Measurements from ENCODE around the gene CLDN16.

Gene CLDN16

DNA sequence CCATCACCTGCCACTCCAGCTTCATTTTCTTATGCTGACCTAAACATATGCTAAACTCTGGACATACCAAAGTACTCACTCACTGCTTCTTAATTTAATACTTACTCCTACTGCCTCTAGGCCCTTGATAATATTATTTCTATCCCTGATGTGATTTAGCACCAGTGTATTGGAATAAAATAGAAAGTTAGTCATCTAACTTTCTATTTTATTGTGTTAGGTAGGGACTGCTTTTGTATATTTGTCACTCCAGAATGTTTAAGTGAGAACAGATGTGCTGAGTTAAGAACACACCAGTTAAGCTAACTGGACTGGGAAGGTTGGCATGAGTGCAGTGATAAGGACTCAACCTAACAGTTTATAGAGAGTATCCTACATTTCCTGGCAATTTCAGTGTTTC is 6.5 kb upstream of the CLDN16 start:
- Histone ChIP-seq H3K27me3 (ENCODE audit: control insufficient read depth, insufficient read depth, low read length) (no peaks in the 10 kb centered on the region), H3K4me3 (ENCODE audit: low read depth, low read length) (no peak overlapping the region), H3K9me3 (ENCODE audit: control insufficient read depth, insufficient read depth, low read length) (no peaks in the 10 kb centered on the region), H3K36me3 (ENCODE audit: control insufficient read depth, insufficient read depth, low read length) (no peaks in the 10 kb centered on the region), H3K4me1 (ENCODE audit: control insufficient read depth, insufficient read depth, low read length) (peaks cover 4% of the 10 kb centered on the region), H3K9ac (ENCODE audit: low read depth, low read length) (no peak overlapping the region)

- no peaks in the 10 kb centered on the region for H3K4me1 ChIP-seq (ENCODE audit: control insufficient read depth, insufficient read depth, low read length)
- H3K4me3 ChIP-seq (ENCODE audit: low read depth, low read length): no peak overlapping the region
- no peaks in the 10 kb centered on the region for H3K9me3 ChIP-seq (ENCODE audit: control insufficient read depth, insufficient read depth, low read length)
- no peak overlapping the region for H3K9ac ChIP-seq (ENCODE audit: low read depth, low read length)
- H3K36me3 ChIP-seq (ENCODE audit: control insufficient read depth, insufficient read depth, low read length): no peaks in the 10 kb centered on the region
- no peaks in the 10 kb centered on the region for H3K27me3 ChIP-seq (ENCODE audit: control insufficient read depth, insufficient read depth, low read length)
Measured at GRCh38 chr3:190382082-190382481, 5.9 kb upstream of the CLDN16 start.

GRCh38 chr3:190384309-190384756 is 3.6 kb upstream of the CLDN16 start:
- no peak overlapping the region for H3K4me3 ChIP-seq (ENCODE audit: low read depth, low read length)
- H3K9ac ChIP-seq (ENCODE audit: low read depth, low read length): no peak overlapping the region
- no peaks in the 10 kb centered on the region for H3K27me3 ChIP-seq (ENCODE audit: control insufficient read depth, insufficient read depth, low read length)
- no peaks in the 10 kb centered on the region for H3K9me3 ChIP-seq (ENCODE audit: control insufficient read depth, insufficient read depth, low read length)
- no peaks in the 10 kb centered on the region for H3K36me3 ChIP-seq (ENCODE audit: control insufficient read depth, insufficient read depth, low read length)
- no peaks in the 10 kb centered on the region for H3K4me1 ChIP-seq (ENCODE audit: control insufficient read depth, insufficient read depth, low read length)

- Histone ChIP-seq H3K9ac (ENCODE audit: low read depth, low read length) (no peak overlapping the region), H3K36me3 (ENCODE audit: control insufficient read depth, insufficient read depth, low read length) (no peaks in the 10 kb centered on the region), H3K27me3 (ENCODE audit: control insufficient read depth, insufficient read depth, low read length) (no peaks in the 10 kb centered on the region), H3K4me1 (ENCODE audit: control insufficient read depth, insufficient read depth, low read length) (no peaks in the 10 kb centered on the region), H3K9me3 (ENCODE audit: control insufficient read depth, insufficient read depth, low read length) (no peaks in the 10 kb centered on the region), H3K4me3 (ENCODE audit: low read depth, low read length) (no peak overlapping the region)
Measured at GRCh38 chr3:190385731-190386688, 2.0 kb upstream of the CLDN16 start.

- Histone ChIP-seq H3K27me3 (ENCODE audit: control insufficient read depth, insufficient read depth, low read length) (no peaks in the 10 kb centered on the region), H3K4me1 (ENCODE audit: control insufficient read depth, insufficient read depth, low read length) (no peaks in the 10 kb centered on the region), H3K9ac (ENCODE audit: low read depth, low read length) (no peak overlapping the region), H3K36me3 (ENCODE audit: control insufficient read depth, insufficient read depth, low read length) (no peaks in the 10 kb centered on the region), H3K9me3 (ENCODE audit: control insufficient read depth, insufficient read depth, low read length) (no peaks in the 10 kb centered on the region), H3K4me3 (ENCODE audit: low read depth, low read length) (no peak overlapping the region)
Measured at GRCh38 chr3:190388703-190389102, 740 bp downstream of the CLDN16 start.

GRCh38 chr3:190396001-190396400 is 8.0 kb downstream of the CLDN16 start:
- Histone ChIP-seq H3K4me3 (ENCODE audit: low read depth, low read length) (no peak overlapping the region), H3K9me3 (ENCODE audit: control insufficient read depth, insufficient read depth, low read length) (no peaks in the 10 kb centered on the region), H3K9ac (ENCODE audit: low read depth, low read length) (no peak overlapping the region), H3K36me3 (ENCODE audit: control insufficient read depth, insufficient read depth, low read length) (no peaks in the 10 kb centered on the region), H3K4me1 (ENCODE audit: control insufficient read depth, insufficient read depth, low read length) (no peaks in the 10 kb centered on the region), H3K27me3 (ENCODE audit: control insufficient read depth, insufficient read depth, low read length) (no peaks in the 10 kb centered on the region)

DNA sequence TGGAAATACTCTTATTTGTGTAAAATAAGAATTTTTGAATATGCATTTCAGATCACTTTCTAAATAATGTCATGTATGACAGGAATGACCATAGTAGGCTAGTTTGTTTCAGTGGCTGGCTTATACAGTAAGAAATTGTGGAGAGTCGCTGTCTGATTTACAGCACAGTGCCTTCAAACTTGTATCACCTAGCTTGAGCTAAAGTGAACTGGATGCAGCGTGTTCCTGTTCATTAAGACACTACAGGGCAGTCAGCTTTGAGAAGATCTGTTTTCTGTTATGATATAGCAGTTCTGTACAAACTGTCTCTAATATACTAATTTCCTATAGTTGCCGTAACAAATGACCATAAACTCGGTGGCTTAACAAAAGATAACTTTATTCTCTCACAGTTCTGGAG is 9.9 kb downstream of the CLDN16 start:
- Histone ChIP-seq H3K36me3 (ENCODE audit: control insufficient read depth, insufficient read depth, low read length) (no peaks in the 10 kb centered on the region), H3K4me1 (ENCODE audit: control insufficient read depth, insufficient read depth, low read length) (no peaks in the 10 kb centered on the region), H3K27me3 (ENCODE audit: control insufficient read depth, insufficient read depth, low read length) (no peaks in the 10 kb centered on the region), H3K9me3 (ENCODE audit: control insufficient read depth, insufficient read depth, low read length) (no peaks in the 10 kb centered on the region), H3K4me3 (ENCODE audit: low read depth, low read length) (no peak overlapping the region), H3K9ac (ENCODE audit: low read depth, low read length) (no peak overlapping the region)

DNA sequence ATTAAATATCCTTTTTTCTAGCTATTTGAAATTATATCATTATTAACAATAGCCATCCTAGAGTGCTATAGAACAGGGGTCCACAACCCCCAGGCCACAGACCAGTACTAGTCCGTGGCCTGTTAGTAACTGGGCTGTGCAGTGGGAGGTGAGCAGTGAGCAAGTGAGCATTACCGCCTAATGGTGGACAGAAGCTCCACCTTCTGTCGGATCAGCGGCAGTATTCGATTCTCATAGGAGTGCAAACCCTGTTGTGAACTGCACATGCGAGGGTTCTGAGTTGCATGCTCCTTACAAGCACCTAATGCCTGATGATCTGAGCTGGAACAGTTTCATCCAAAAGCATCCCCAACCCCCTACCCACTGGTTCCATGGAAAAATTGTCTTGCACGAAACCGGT is 11.7 kb downstream of the CLDN16 start:
- Histone ChIP-seq H3K27me3 (ENCODE audit: control insufficient read depth, insufficient read depth, low read length) (no peaks in the 10 kb centered on the region), H3K9ac (ENCODE audit: low read depth, low read length) (no peak overlapping the region), H3K4me1 (ENCODE audit: control insufficient read depth, insufficient read depth, low read length) (no peaks in the 10 kb centered on the region), H3K9me3 (ENCODE audit: control insufficient read depth, insufficient read depth, low read length) (no peaks in the 10 kb centered on the region), H3K36me3 (ENCODE audit: control insufficient read depth, insufficient read depth, low read length) (no peaks in the 10 kb centered on the region), H3K4me3 (ENCODE audit: low read depth, low read length) (no peak overlapping the region)

DNA sequence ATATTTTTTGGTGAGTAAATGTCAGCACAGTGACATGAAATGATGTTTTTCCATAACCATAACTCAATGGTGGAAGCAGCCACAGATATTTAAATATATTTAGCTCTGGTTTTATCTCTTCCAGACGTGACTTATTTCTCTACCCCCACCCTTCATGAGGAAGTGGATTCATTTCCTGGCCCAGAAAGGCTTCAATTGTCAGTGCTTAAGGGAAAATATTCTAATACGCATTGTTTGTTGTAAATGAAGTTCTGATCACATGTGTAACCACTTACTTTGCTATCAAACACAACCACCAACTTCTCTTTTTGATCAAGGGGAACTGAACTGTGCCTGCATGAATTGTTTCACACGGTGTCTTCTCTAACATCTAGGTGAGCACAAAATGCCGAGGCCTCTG is 14.0 kb downstream of the CLDN16 start:
- H3K4me3 ChIP-seq (ENCODE audit: low read depth, low read length): no peak overlapping the region
- H3K27me3 ChIP-seq (ENCODE audit: control insufficient read depth, insufficient read depth, low read length): no peaks in the 10 kb centered on the region
- no peak overlapping the region for H3K9ac ChIP-seq (ENCODE audit: low read depth, low read length)
- H3K4me1 ChIP-seq (ENCODE audit: control insufficient read depth, insufficient read depth, low read length): no peaks in the 10 kb centered on the region
- no peaks in the 10 kb centered on the region for H3K36me3 ChIP-seq (ENCODE audit: control insufficient read depth, insufficient read depth, low read length)
- H3K9me3 ChIP-seq (ENCODE audit: control insufficient read depth, insufficient read depth, low read length): no peaks in the 10 kb centered on the region

DNA sequence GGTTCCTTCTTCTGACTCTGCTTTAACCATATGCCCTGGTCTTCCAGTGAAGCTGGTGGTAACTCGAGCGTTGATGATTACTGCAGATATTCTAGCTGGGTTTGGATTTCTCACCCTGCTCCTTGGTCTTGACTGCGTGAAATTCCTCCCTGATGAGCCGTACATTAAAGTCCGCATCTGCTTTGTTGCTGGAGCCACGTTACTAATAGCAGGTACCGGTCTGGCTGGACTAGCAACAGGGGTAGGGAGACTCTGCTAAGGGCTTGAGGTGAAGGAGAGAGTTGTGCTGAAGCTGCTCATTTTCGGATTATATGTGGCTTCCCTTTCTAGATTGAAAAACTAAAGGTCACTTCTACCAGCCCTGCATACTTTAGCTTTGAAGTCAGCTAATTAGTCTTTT is 16.8 kb downstream of the CLDN16 start:
- Histone ChIP-seq H3K4me1 (ENCODE audit: control insufficient read depth, insufficient read depth, low read length) (no peaks in the 10 kb centered on the region), H3K36me3 (ENCODE audit: control insufficient read depth, insufficient read depth, low read length) (no peaks in the 10 kb centered on the region), H3K9ac (ENCODE audit: low read depth, low read length) (no peak overlapping the region), H3K27me3 (ENCODE audit: control insufficient read depth, insufficient read depth, low read length) (no peaks in the 10 kb centered on the region), H3K9me3 (ENCODE audit: control insufficient read depth, insufficient read depth, low read length) (no peaks in the 10 kb centered on the region), H3K4me3 (ENCODE audit: low read depth, low read length) (no peak overlapping the region)

DNA sequence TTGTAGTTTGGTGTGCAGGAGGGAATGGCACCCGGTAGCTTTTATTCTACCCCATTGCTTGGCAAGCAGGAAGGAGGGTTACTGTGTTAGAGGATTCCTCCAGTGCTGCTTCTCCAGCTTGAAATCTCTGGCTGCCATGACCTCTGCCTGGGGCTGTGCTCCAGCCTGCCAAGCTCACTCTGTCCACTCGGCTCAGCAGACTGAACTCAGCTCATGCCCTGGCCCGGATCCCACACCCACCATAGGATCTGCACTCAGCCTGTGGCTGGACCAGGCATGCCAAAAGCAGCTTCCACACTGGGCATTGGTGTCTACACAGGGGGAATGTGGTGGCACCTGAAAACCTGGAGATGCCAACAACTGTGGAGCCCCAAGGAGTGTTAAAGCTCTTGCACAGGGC is 26.3 kb downstream of the CLDN16 start:
- Histone ChIP-seq H3K9me3 (ENCODE audit: control insufficient read depth, insufficient read depth, low read length) (no peaks in the 10 kb centered on the region), H3K4me3 (ENCODE audit: low read depth, low read length) (no peak overlapping the region), H3K27me3 (ENCODE audit: control insufficient read depth, insufficient read depth, low read length) (no peaks in the 10 kb centered on the region), H3K9ac (ENCODE audit: low read depth, low read length) (no peak overlapping the region), H3K4me1 (ENCODE audit: control insufficient read depth, insufficient read depth, low read length) (no peaks in the 10 kb centered on the region), H3K36me3 (ENCODE audit: control insufficient read depth, insufficient read depth, low read length) (no peaks in the 10 kb centered on the region)

GRCh38 chr3:190424108-190424477 is 36.1 kb downstream of the CLDN16 start:
- no peaks in the 10 kb centered on the region for H3K27me3 ChIP-seq (ENCODE audit: control insufficient read depth, insufficient read depth, low read length)
- H3K9me3 ChIP-seq (ENCODE audit: control insufficient read depth, insufficient read depth, low read length): no peaks in the 10 kb centered on the region
- H3K4me1 ChIP-seq (ENCODE audit: control insufficient read depth, insufficient read depth, low read length): no peaks in the 10 kb centered on the region
- H3K9ac ChIP-seq (ENCODE audit: low read depth, low read length): no peak overlapping the region
- no peaks in the 10 kb centered on the region for H3K36me3 ChIP-seq (ENCODE audit: control insufficient read depth, insufficient read depth, low read length)
- H3K4me3 ChIP-seq (ENCODE audit: low read depth, low read length): no peak overlapping the region

All from iPS-15b (cell line).